Measurements from ENCODE around the gene PXK. TPM values are rescaled to one million over a fixed set of nuclear protein-coding genes. Genes with fewer than 3 reads are reported as not detected.

PXK gene
- total RNA-seq, result 27.7 and 31.7 TPM in 2 replicates

DNA sequence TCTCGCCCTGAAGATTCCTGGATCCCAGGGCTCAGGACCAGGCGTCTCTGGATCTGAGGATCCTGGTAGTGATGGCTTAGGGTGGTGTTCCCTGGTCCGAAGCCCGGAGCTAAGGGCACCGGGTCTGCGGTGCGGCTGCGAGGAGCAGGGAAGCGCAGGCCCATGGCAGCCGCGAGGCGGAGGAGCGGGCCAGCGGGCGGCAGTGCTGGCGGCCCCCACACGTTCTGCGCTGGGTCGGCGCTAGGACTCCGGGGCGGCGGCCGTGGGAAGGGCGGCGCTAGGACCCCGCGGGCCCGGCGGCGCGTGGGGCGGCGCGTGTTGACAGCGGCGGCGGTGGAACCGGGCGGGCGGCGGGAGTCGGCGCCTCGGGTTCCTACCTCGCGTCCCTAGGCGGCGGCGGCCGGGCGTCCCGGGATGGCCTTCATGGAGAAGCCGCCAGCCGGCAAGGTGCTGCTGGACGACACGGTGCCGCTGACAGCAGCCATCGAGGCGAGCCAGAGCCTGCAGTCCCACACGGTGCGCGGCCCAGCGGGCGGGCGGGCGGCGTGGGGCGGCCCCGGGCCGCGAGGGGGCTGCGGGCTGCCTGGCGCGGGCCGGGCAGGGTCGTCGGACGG, at the start of gene PXK:
Gene PXK, plus strand, starts transcription at position 318 of the 614 bp plus-strand sequence. Its CDS starts 97 bp downstream, at position 415.

DNA sequence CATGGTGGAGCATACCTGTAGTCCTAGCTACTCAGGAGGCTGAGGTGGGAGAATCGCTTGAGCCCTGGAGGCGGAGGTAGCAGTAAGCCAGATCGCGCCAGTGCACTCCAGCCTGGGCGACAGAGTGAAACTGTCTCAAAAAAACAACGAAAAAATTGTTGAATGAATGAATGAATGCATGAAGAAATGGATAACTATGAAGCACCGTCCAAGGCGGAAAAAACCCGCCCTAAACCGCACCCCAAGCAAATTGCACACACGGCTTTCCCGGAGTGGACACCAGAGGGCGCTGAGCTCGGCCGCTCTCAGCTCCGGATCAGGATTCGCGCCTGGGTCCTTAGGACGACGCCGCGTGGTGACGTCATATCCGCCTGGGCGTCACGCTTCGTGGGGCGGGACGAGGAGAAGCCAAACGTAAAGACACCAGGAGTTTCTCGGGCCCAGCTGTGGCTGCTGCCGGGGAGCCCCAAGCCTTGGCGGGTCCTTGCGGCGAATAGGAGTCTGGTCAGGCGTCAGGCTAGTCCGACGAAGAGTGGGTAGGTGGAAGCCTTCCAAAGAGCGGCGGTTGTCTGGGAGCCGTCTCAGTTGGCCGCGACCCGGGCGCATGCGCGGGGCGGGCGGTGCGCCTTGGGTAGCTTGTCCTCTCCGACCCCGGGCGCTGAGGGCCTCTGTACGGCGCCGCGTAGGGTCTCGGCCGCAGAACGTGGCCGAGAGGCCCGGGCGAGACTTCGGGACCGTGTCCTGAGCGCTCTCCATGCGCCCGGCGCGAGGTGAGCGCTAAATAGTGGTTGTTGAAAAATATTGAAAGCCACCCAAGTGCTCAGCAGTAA, 26.6 kb upstream of the PXK start, which contains the start of the genes HTD2 and RPP14:
Gene HTD2, plus strand, starts transcription at position 639 of the 830 bp plus-strand sequence. CDS start 11,094 bp downstream, outside the sequence.
Gene RPP14, plus strand, starts transcription at position 364 of the 830 bp plus-strand sequence. CDS start 4,085 bp downstream, outside the sequence.

DNA sequence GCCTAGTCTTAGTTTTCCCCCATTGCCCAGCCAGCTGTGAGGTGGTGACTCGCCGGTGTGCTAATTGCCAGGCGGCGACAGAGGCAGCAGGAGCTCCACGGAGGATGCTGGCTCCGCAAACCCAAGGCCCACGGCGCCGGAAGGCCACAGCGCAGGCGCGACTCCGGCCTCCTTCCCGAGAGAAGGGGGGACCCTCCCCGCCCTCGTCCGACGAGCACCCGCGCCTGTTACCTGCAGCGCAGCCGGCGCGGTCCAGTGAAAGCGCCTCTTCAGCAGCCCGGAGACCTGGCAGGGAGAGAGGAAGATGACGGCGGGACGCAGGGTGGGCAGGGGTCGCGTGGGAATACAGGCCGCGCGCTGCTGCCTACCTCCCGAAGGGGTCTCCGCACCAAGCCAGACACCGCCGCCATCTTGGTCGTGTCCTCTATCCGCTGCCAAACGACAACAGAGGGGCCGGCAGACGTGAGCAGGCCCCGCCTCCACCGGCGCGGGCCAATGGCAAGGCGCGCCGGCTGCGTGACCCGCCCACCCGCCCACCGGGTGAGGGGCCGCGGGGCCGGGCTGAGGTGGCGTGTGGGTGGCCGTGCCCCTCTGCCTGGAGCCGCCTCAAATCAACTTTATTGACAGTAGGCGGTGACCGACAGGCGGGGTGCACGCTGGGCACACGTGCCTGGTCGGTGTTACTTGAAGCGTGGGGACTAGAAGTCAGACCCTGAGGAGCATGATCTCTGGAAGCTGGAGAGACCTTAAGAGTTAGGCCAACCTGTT, 100.9 kb downstream of the PXK start, which contains the start of gene PDHB:
Gene PDHB, minus strand, starts transcription at position 433 of the 768 bp plus-strand sequence. Its CDS starts 23 bp downstream, at position 410.

Small RNAs within 50 kb of the gene (small RNA-seq; reads per million reads assigned to genes)
- gene AC098479.1, result not detected

Other genes starting within 250 kb of the PXK start
- 0.65 TPM in 1 of 2 replicates, not detected in the other for gene DNASE1L3, start 121.9 kb upstream of the PXK start, total RNA-seq
- 6.0 and 7.3 TPM in 2 replicates for gene ABHD6, start 95.1 kb upstream of the PXK start, total RNA-seq
- 21.1 and 23.1 TPM in 2 replicates for gene RPP14, start 26.6 kb upstream of the PXK start, total RNA-seq
- gene HTD2, start 26.4 kb upstream of the PXK start, total RNA-seq, result 6.3 and 8.1 TPM in 2 replicates
- gene PDHB, start 100.9 kb downstream of the PXK start, total RNA-seq, result 72.2 and 73.8 TPM in 2 replicates
- 10.8 and 12.0 TPM in 2 replicates for gene KCTD6, start 159.2 kb downstream of the PXK start, total RNA-seq
- gene ACOX2, start 204.3 kb downstream of the PXK start, total RNA-seq, result 2.9 and 4.5 TPM in 2 replicates
- 10.8 and 48.1 TPM in 2 replicates for gene FAM107A, start 244.5 kb downstream of the PXK start, total RNA-seq